ENCODE results near the gene ZNF543. TPM values are rescaled to one million over a fixed set of nuclear protein-coding genes. Genes with fewer than 3 reads are reported as not detected.

ZNF543 gene
- total RNA-seq, 1 experiment from 2014 or later: 8.4 TPM

GRCh38 chr19:57334191-57334590, 13.9 kb downstream of the ZNF543 start:
- Mint-ChIP-seq H3K9me3 (no peaks in the 10 kb centered on the region), H3K36me3 (ENCODE audit: insufficient read depth in 1 of 3, low read depth in 3 of 3) (peaks cover 1 to 5% (median 2%) of the 10 kb centered on the region in 3 experiments; a peak in 5 of 7 replicates), H3K27ac (no peak overlapping the region), H3K27me3 (ENCODE audit: low read depth) (no peaks in the 10 kb centered on the region; the same call in 1 of the 2 replicates), H3K4me1 (no peaks in the 10 kb centered on the region; a peak in 1 of 4 replicates), H3K4me3 (no peak overlapping the region)
- TF ChIP-seq CTCF (conservative IDR thresholded peaks at IDR 0.05): no peak
- H3K27me3 ChIP-seq (ENCODE audit: insufficient read depth, low read length): no peaks in the 10 kb centered on the region
- no peak overlapping the region for H2BK5ac ChIP-seq (ENCODE audit: insufficient read length, low read length)
- no peak overlapping the region for H2BK20ac ChIP-seq (ENCODE audit: low read depth, low read length, poor library complexity, severe bottlenecking)
- H3K4me1 ChIP-seq (ENCODE audit: insufficient read depth, low read length): no peaks in the 10 kb centered on the region
- H2BK12ac ChIP-seq (ENCODE audit: insufficient read length, low read depth, low read length): no peak overlapping the region
- no peak overlapping the region for H2BK120ac ChIP-seq (ENCODE audit: low read depth, low read length, poor library complexity, severe bottlenecking)
- H4K8ac ChIP-seq (replicated peaks; ENCODE audit: insufficient read length, low read depth, low read length): no peak overlapping the region
- H3K56ac ChIP-seq (ENCODE audit: insufficient read length, low read depth, low read length): no peak overlapping the region
- no peak overlapping the region for H3K4ac ChIP-seq (ENCODE audit: low read depth, low read length)
- no peak overlapping the region for H3T11ph ChIP-seq (ENCODE audit: low read length)
- H4K91ac ChIP-seq (ENCODE audit: insufficient read length, low read depth, low read length): no peak overlapping the region
- no peak overlapping the region for H4K5ac ChIP-seq (ENCODE audit: insufficient read length, low read depth, low read length)
- H3K14ac ChIP-seq (ENCODE audit: insufficient read depth, low read length): no peak overlapping the region
- WGBS (ENCODE audit: extremely low coverage, insufficient read length, low lambda C conversion rate): no CpG with 5 or more reads among the region's 4 CpGs
- no peaks in the 10 kb centered on the region for H3K79me1 ChIP-seq (ENCODE audit: insufficient read depth, low read depth, low read length, poor library complexity, severe bottlenecking)
- no peaks in the 10 kb centered on the region for H3K23me2 ChIP-seq (ENCODE audit: insufficient read length, low read depth, low read length, poor library complexity, severe bottlenecking)
- H2BK15ac ChIP-seq (ENCODE audit: low read depth, low read length): no peak overlapping the region
- H3K23ac ChIP-seq (ENCODE audit: insufficient read length, low read depth, low read length): no peak overlapping the region
- H4K20me1 ChIP-seq (ENCODE audit: control insufficient read depth, insufficient read depth, insufficient read length): no peaks in the 10 kb centered on the region
- no peak for DNase-seq
- H3K27ac ChIP-seq (ENCODE audit: insufficient read length, low read depth, low read length): no peak overlapping the region
- H3K9ac ChIP-seq (ENCODE audit: extremely low read depth, insufficient read length, low read length): no peak overlapping the region
- H3K79me2 ChIP-seq (ENCODE audit: insufficient read depth, low read length): no peaks in the 10 kb centered on the region
- H3K9me3 ChIP-seq (ENCODE audit: control insufficient read depth, low read depth, low read length): no peaks in the 10 kb centered on the region
- no peak overlapping the region for H2AK5ac ChIP-seq (ENCODE audit: insufficient read length, low read length)
- no peak overlapping the region for H3K4me2 ChIP-seq (ENCODE audit: insufficient read depth, insufficient read length, low read length)
- no peak overlapping the region for H3K18ac ChIP-seq (ENCODE audit: insufficient read length, low read depth, low read length)
- no peak overlapping the region for H2AFZ ChIP-seq (ENCODE audit: low read length)

Data from H9 (cell line).